Measurements from ENCODE around the gene ISL1. TPM values are rescaled to one million over a fixed set of nuclear protein-coding genes. Genes with fewer than 3 reads are reported as not detected.

Gene ISL1
- total and polyA plus RNA-seq, 2 of the 8 experiments (the other 6 are each of a cell fraction or from before 2014, with no cell fraction given): 0.05 to 0.19 TPM

GRCh38 chr5:51378061-51378409 is 5.2 kb upstream of the ISL1 start:
- H3K56ac ChIP-seq (replicated peaks; ENCODE audit: insufficient read length, low read depth, low read length): no peak overlapping the region
- peak overlapping the region; percentile 97 for H2BK12ac ChIP-seq (ENCODE audit: low read depth, low read length)
- ChIA-PET CTCF (ENCODE audit: partially characterized antibody) (interaction anchor here (1.0 to 11.8 kb wide), 10 partner anchors 9 to 610 kb away, joined by 3 to 113 read pairs (median 4); no protein-coding TSS in a partner anchor), POLR2A (ENCODE audit: partially characterized antibody) (interaction anchor here (0.7 to 1.6 kb wide), 4 partner anchors 15 to 425 kb away, joined by 3 to 6 read pairs (median 4); no protein-coding TSS in a partner anchor)
- 0 out of 2 replicates have a peak overlapping the region, but pooled peaks have one; percentile 1 for H2BK20ac ChIP-seq (ENCODE audit: low read length)
- no peaks in the 10 kb centered on the region for H3K9me3 ChIP-seq (ENCODE audit: insufficient read depth in 2 of 2, low read depth in 1 of 2, low read length in 1 of 2)
- FAIRE-seq: no peak
- H4K91ac ChIP-seq (replicated peaks; ENCODE audit: insufficient read length, low read length): no peak overlapping the region
- no peak overlapping the region for H3K4ac ChIP-seq (replicated peaks; ENCODE audit: insufficient read length, low read depth, low read length)
- no peak overlapping the region for H2AFZ ChIP-seq (ENCODE audit: low read length)
- no peaks in the 10 kb centered on the region for H3K79me2 ChIP-seq (ENCODE audit: control insufficient read depth in 1 of 2, insufficient read depth in 2 of 2, low read length in 2 of 2)
- H3K36me3 ChIP-seq (ENCODE audit: control insufficient read depth in 2 of 4, insufficient read depth in 4 of 4, low read length in 3 of 4): no peaks in the 10 kb centered on the region
- WGBS, 2 experiments (ENCODE audit: extremely low coverage in 1 of 2, insufficient coverage in 1 of 2, insufficient read length in 1 of 2, insufficient replicate concordance in 2 of 2, low coverage in 1 of 2, low lambda C conversion rate in 2 of 2, missing lambda C conversion rate in 1 of 2): 1% methylated on average over 12 of the region's 12 CpGs; no CpG with 5 or more reads in 1 of the 2 experiments
- no peak overlapping the region for H3K14ac ChIP-seq (ENCODE audit: insufficient read length)
- peaks cover 0 to 2% of the 10 kb centered on the region in 2 experiments for H4K20me1 ChIP-seq (replicated peaks in 1 of 2; ENCODE audit: control insufficient read depth in 1 of 2, insufficient read depth in 2 of 2, low read length in 2 of 2)
- peak overlapping the region; percentile 35 to 62 (median 46); a peak in 7 of 8 replicates for H3K4me3 ChIP-seq (ENCODE audit: extremely low read depth in 1 of 4, insufficient read depth in 2 of 4, low read depth in 3 of 4, low read length in 4 of 4)
- peaks cover 9 to 32% (median 16%) of the 10 kb centered on the region in 4 experiments; a peak in 6 of 7 replicates for H3K4me1 ChIP-seq (replicated peaks in 1 of 4; ENCODE audit: control insufficient read depth in 3 of 4, insufficient read depth in 4 of 4, low read length in 3 of 4)
- H2BK5ac ChIP-seq (ENCODE audit: low read depth, low read length): no peak overlapping the region; the same call in 1 of the 2 replicates
- H3K4me2 ChIP-seq (ENCODE audit: insufficient read depth in 1 of 2, low read depth in 2 of 2, low read length in 2 of 2): peak overlapping the region; percentile 88 to 98
- DNase-seq (ENCODE audit: low read depth in 1 of 2, low spot score in 2 of 2): no peak
- H3K27ac ChIP-seq (ENCODE audit: low read depth, low read length): no peak overlapping the region
- peaks cover 20% of the 10 kb centered on the region for H3K23me2 ChIP-seq (ENCODE audit: low read depth, low read length)
- no peak overlapping the region for H2BK120ac ChIP-seq (replicated peaks; ENCODE audit: low read depth, low read length)
- H3K18ac ChIP-seq (ENCODE audit: extremely low read depth, low read length): 0 out of 2 replicates have a peak overlapping the region, but pooled peaks have one; percentile 4
- H2AK5ac ChIP-seq (ENCODE audit: low read depth, low read length): no peak overlapping the region; the same call in 1 of the 2 replicates
- H2BK15ac ChIP-seq (ENCODE audit: low read length): no peak overlapping the region
- H4K8ac ChIP-seq (ENCODE audit: extremely low read depth, insufficient read depth, low read length): no peak overlapping the region
- H4K5ac ChIP-seq (ENCODE audit: insufficient read length, low read depth, low read length): no peak overlapping the region
- H3K9ac ChIP-seq (replicated peaks in 1 of 4; ENCODE audit: extremely low read depth in 1 of 4, low read depth in 3 of 4, low read length in 3 of 4): no peak overlapping the region; a peak in 1 of 7 replicates
- TF ChIP-seq EZH2 (IDR thresholded peaks at IDR 0.05; ENCODE audit: low read depth, low read length, severe bottlenecking) (peak; percentile 52), ASH2L (IDR thresholded peaks at IDR 0.05; ENCODE audit: low read length) (no peak), SIX5 (IDR thresholded peaks at IDR 0.05; ENCODE audit: low read depth, low read length) (no peak), BACH1 (IDR thresholded peaks at IDR 0.05; ENCODE audit: low read length) (no peak), RXRA (IDR thresholded peaks at IDR 0.05; ENCODE audit: insufficient read depth, low read depth, low read length) (no peak), RBBP5 (IDR thresholded peaks at IDR 0.05; ENCODE audit: borderline replicate concordance, low read depth, low read length) (no peak), RNF2 (IDR thresholded peaks at IDR 0.05; ENCODE audit: borderline replicate concordance, low read depth, low read length, missing control alignments, poor library complexity, severe bottlenecking) (peak; percentile 11)
- TF ChIP-seq, protein P1, sequence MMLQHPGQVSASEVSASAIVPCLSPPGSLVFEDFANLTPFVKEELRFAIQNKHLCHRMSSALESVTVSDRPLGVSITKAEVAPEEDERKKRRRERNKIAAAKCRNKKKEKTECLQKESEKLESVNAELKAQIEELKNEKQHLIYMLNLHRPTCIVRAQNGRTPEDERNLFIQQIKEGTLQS (IDR thresholded peaks at IDR 0.05; ENCODE audit: insufficient read depth, low read depth, low read length): no peak
- no peaks in the 10 kb centered on the region for H3K79me1 ChIP-seq (ENCODE audit: low read depth, low read length)
- no peak overlapping the region for H3K23ac ChIP-seq (ENCODE audit: insufficient read length)
- peaks cover 42 to 83% (median 70%) of the 10 kb centered on the region in 4 experiments for H3K27me3 ChIP-seq (replicated peaks in 1 of 4; ENCODE audit: control insufficient read depth in 3 of 4, extremely low read depth in 1 of 4, insufficient read depth in 3 of 4, low read length in 3 of 4)

Data from H1 (cell line).